ENCODE results near the gene MYBPC1.

GRCh38 chr12:101671157-101671791, 76.5 kb downstream of the MYBPC1 start:
- no peak for TF ChIP-seq CTCF (IDR thresholded peaks at IDR 0.05)
- no peak for TF ChIP-seq POLR2A (IDR thresholded peaks at IDR 0.05)
